ENCODE measurements around the gene FIGLA.
A peak's percentile ranks its signal among the peaks of the same experiment; 100 is the strongest.

Gene FIGLA

DNA sequence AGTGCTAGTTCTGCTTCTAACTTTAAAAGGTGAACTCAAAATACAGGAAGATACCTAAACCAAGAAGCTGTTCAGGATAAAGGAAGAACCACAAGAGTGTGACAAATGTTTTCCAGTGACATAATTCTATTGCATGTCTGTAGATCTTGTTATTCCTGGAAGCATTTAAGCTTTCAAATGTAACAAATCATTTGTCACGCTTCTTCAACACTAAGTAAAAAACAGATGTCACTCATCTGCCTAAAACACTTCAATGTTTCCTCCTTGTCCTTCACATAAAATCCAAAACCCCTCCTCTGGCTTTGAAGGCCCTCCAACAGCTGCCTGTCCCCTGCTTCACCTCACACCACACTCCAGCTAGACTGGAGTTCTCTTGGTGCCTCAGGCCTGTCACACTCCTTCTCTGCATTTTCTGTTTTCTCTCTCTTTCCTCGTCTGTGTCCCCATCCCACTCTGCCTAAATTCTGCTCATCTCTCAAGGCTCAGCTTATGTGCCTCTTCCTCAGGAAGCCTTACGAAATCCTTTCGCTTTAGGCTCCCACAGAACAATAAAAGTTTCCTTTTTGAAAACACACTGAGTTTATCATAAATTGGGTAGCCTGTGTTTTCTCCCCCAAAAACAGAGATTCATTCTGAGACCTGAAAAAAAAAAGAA is 36.4 kb upstream of the FIGLA start:
- H3K27ac Mint-ChIP-seq, result peak overlapping the region; percentile 64
- H3K36me3 Mint-ChIP-seq (ENCODE audit: low read depth), result no peaks in the 10 kb centered on the region
- H3K4me1 Mint-ChIP-seq (ENCODE audit: low read depth), result peaks cover 26% of the 10 kb centered on the region

DNA sequence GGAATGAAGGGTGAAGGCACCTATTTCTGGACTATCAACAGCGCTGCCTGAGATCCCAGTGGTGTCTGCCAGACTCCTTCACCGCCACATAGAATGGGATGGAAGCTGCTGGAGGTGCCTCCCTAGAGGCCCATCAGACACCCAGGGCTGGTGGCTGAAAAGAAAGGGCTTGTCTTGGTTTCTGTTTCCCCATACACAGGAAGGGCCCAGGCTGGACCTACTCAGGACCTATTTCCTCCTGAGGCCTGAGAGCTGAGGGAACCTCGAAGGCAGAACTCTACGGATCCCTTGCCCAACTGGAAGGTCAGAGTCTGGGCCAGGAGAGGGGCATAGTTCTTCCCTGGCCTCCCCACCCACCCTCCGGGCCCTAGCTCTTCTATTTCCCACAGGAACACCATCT is 32.8 kb upstream of the FIGLA start:
- Mint-ChIP-seq H3K27me3 (ENCODE audit: low read depth) (no peaks in the 10 kb centered on the region), H3K9me3 (no peaks in the 10 kb centered on the region), H3K27ac (peak overlapping the region; percentile 61), H3K36me3 (ENCODE audit: low read depth) (no peaks in the 10 kb centered on the region), H3K4me1 (ENCODE audit: low read depth) (peaks cover 32% of the 10 kb centered on the region), H3K4me3 (no peak overlapping the region)
- DNase-seq (ENCODE audit: low spot score), result no peak

More for the DNA sequence above, 36.4 kb upstream of the FIGLA start:
- DNase-seq (ENCODE audit: low spot score), result no peak
- no peak overlapping the region for H3K4me3 Mint-ChIP-seq
- no peaks in the 10 kb centered on the region for H3K9me3 Mint-ChIP-seq
- H3K27me3 Mint-ChIP-seq (ENCODE audit: low read depth), result no peaks in the 10 kb centered on the region

DNA sequence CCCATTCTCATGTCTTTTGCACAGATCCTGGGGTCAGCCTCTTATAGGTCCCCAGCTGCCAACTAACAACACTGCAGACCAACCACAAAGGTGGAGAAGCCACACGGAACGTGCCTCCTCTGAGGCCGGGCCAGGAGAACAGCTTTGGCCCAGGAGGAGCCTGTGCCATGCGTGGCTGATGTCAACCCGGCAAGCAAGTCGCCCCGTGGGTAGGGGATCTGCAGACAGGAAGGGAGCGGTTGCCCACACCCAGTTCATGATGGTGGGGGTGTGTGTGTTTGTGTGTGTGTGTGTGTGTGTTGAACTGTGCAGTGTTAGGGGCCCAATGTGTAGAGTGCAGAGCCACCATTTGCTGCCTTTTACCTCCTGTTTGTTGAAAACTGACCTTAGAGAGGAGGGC is 32.4 kb upstream of the FIGLA start:
- no peaks in the 10 kb centered on the region for H3K27me3 Mint-ChIP-seq (ENCODE audit: low read depth)
- no peaks in the 10 kb centered on the region for H3K36me3 Mint-ChIP-seq (ENCODE audit: low read depth)
- H3K9me3 Mint-ChIP-seq, result no peaks in the 10 kb centered on the region
- peak overlapping the region; percentile 7 for H3K4me3 Mint-ChIP-seq
- DNase-seq (ENCODE audit: low spot score), result no peak
- H3K27ac Mint-ChIP-seq, result peak overlapping the region; percentile 61
- peaks cover 33% of the 10 kb centered on the region for H3K4me1 Mint-ChIP-seq (ENCODE audit: low read depth)

DNA sequence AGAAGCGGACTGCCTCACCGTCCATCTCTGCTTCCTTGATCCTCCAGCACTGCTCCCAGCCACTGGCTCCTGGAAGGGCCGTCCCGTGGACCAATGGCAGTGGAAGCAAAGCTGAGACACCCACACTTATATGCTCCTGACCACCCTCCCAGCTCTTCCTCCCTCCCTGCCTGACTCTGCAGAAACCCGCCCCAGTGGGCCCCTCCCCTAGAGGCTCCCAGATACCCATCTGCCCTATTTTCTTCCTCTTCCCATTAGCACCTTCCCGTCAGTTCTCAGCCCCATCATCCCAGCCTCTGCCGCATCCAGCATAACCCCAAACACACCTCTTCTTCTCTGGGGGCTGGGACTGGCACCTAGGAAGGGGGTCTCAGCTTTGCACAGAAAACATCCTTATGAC is 30.1 kb upstream of the FIGLA start, which contains the start of gene CLEC4F:
TSS of gene CLEC4F (minus strand) at position 101 of the 400 bp plus-strand sequence. CDS start at position 25, 76 bp downstream.
- Mint-ChIP-seq H3K27me3 (ENCODE audit: low read depth) (no peaks in the 10 kb centered on the region), H3K9me3 (no peaks in the 10 kb centered on the region), H3K4me1 (ENCODE audit: low read depth) (peaks cover 31% of the 10 kb centered on the region), H3K36me3 (ENCODE audit: low read depth) (no peaks in the 10 kb centered on the region), H3K27ac (no peak within 1 kb of the TSS), H3K4me3 (no peak within 1 kb of the TSS)
- no peak for DNase-seq (ENCODE audit: low spot score)

DNA sequence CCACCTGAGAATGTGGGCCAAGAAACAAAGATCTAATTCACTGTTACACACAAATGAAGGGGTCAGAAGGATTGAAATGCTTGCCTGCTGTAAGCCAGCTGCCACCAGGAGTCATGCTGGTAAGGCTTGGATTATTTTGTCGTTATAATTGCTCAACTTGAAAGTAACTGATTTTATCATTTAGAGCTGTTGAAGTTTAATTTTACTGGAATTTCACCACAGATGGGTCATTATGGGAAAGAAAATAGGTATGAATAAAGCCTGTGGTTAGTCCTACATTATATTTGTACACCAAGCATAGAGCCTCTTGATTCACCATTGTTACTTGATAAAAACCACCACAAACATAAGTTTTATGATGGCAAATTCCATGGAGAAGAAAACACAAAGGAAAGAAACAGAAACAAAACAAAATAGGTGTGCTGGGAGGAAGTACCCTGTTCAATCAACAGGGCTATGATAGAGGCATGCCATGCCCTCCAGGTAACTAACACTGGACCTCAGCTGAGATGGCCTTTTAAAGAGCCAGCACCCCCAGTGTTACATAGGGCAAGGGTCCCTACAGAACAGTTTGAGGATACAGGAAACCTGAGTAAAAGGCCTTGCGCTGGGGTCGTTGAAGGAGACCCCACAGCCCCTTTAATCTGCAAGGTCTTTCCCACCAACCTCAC is 27.0 kb upstream of the FIGLA start:
- DNase-seq (ENCODE audit: low spot score), result no peak
- peak overlapping the region; percentile 43 for H3K27ac Mint-ChIP-seq
- H3K9me3 Mint-ChIP-seq, result no peaks in the 10 kb centered on the region
- no peaks in the 10 kb centered on the region for H3K27me3 Mint-ChIP-seq (ENCODE audit: low read depth)
- H3K4me3 Mint-ChIP-seq, result no peak overlapping the region
- peaks cover 16% of the 10 kb centered on the region for H3K4me1 Mint-ChIP-seq (ENCODE audit: low read depth)
- no peaks in the 10 kb centered on the region for H3K36me3 Mint-ChIP-seq (ENCODE audit: low read depth)

DNA sequence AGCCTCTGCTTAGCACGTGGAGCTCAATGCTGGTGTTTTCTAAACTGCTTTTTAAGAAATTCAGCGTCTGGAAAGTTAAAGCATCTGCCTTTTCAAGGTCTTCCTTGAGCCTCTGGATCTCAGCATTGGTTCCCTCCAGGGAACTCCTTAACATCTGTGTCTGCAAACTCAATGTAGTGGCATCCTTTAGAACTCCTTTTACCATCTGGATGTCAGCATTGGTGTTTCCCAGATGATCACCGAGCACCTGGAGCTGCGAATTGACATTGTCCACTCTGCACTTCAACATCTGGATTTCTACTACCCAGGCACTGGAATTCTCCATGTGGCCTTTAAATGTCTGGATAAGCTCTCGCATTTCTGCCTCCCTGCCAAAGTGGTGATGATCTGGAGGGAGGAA is 26.3 kb upstream of the FIGLA start:
- Mint-ChIP-seq H3K36me3 (ENCODE audit: low read depth) (no peaks in the 10 kb centered on the region), H3K4me3 (no peak overlapping the region), H3K9me3 (no peaks in the 10 kb centered on the region), H3K27ac (no peak overlapping the region), H3K4me1 (ENCODE audit: low read depth) (peaks cover 16% of the 10 kb centered on the region), H3K27me3 (ENCODE audit: low read depth) (no peaks in the 10 kb centered on the region)
- no peak for DNase-seq (ENCODE audit: low spot score)

DNA sequence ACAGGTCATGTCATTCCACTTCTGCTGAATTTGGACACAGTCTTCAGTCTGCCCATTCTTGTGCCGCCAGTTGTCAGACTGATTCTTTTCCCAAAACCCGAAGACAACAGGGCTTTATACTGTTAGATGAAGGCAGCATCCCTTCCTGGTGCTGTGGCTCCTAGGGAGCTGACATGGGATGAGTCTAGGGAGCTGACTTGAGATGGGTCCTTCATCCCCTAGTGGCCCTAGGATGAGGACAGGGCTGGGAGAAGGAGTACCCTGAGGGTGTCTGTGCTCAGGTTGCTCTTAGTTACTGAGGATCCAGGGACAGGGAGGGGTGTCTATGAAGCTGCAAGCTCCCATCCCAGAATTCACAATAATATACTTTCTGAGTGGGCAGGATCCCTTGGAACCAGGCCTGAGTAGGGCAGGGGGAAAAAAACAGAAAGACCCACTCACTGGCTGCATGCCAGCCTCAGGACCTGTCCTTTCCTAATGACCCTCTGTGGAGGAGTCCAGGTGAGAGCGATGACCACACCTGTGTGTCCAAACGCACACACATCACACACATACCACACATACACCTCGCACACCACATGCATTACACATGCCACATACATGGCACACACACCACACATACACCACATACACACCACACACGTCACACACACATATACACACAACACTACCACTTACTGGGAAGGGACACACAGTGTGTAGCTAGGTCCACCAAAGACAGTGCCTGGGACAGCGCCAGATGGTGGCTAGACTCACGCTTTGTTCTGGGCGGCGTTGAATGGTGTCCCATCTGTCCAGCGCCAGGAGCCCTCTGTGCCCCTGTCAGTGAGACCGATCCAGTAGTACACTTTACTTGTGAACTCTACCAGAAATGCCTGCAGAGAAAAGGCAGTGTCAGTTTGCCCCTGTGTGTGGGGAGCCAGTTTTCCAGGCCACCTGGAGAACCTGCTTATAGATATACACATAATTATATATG is 18.8 kb upstream of the FIGLA start:
- Mint-ChIP-seq H3K36me3 (ENCODE audit: low read depth) (no peaks in the 10 kb centered on the region), H3K27me3 (ENCODE audit: low read depth) (no peaks in the 10 kb centered on the region), H3K4me3 (no peak overlapping the region), H3K9me3 (no peaks in the 10 kb centered on the region), H3K4me1 (ENCODE audit: low read depth) (no peaks in the 10 kb centered on the region), H3K27ac (no peak overlapping the region)
- DNase-seq (ENCODE audit: low spot score), result no peak

DNA sequence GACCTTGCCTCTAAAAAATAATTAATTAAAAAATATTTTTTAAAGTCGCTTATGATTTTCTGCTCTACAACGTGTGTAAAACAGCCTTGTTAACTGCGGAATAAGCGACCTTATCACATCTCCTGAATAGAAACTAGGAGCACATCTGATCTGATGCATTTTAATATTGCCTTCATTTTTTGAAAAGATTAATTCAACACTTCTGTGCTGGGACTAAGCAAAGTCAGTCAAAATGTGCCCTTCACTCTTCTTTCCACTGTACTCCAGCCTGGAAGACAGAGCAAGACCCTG is 17.3 kb upstream of the FIGLA start:
- Mint-ChIP-seq H3K4me1 (ENCODE audit: low read depth) (no peaks in the 10 kb centered on the region), H3K4me3 (no peak overlapping the region), H3K27me3 (ENCODE audit: low read depth) (peaks cover 2% of the 10 kb centered on the region)

DNA sequence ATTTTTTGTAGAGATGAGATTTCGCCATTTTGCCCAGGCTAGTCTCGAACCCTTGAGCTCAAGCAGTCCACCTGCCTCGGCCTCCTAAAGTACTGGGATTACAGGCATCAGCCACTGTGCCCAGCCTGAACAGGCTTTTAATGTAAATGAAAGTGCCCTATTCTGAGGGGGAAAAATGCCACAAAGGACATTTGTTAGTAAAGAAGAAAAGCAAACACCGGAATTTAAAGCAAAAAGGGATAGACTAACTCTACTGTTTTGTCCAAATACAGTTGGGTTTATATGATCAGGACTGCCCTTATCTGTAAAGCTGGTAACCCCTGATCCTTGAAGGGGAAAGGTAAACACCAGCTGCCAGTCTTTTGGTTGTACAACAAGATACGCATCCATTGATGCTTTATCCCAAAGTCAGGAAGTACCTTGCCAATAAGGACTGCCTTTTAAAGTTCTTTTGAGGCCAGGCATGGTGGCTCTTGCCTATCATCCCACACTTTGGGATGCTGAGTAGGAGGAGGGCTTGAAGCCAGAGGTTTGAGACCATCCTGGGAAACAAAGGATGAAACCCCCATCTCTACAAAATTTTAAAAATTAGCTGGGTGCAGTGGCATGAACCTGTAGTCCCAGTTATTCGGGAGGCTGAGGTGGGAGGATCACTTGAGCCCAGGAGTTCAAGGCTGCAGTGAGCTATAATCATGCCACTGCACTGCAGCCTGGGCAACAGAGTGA is 16.8 kb upstream of the FIGLA start:
- Mint-ChIP-seq H3K9me3 (no peaks in the 10 kb centered on the region), H3K27ac (no peak overlapping the region), H3K36me3 (ENCODE audit: low read depth) (no peaks in the 10 kb centered on the region), H3K27me3 (ENCODE audit: low read depth) (peaks cover 2% of the 10 kb centered on the region), H3K4me3 (no peak overlapping the region), H3K4me1 (ENCODE audit: low read depth) (no peaks in the 10 kb centered on the region)
- DNase-seq (ENCODE audit: low spot score), result no peak

More for the DNA sequence above, 17.3 kb upstream of the FIGLA start:
- H3K9me3 Mint-ChIP-seq, result no peaks in the 10 kb centered on the region
- no peak for DNase-seq (ENCODE audit: low spot score)
- H3K36me3 Mint-ChIP-seq (ENCODE audit: low read depth), result no peaks in the 10 kb centered on the region
- H3K27ac Mint-ChIP-seq, result no peak overlapping the region

DNA sequence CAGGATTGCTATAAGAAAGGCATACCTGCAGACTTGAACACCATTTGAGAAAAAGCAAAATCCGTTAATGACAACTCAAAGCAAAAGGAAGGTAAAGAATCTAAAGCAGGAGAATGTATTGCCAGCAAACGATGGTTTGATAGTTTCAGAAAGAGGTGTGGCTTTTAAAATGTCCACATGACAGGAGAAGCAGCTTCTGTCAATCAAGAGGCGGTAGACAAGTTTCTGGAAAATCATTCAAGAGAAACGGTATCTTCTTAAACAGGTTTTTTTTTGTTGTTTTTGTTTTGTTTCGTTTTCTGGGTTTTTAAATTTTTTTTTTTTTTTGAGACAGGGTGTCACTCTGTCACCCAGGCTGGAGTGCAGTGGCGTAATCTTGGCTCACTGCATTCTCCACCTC is 16.2 kb upstream of the FIGLA start:
- H3K27ac Mint-ChIP-seq, result no peak overlapping the region
- no peak overlapping the region for H3K4me3 Mint-ChIP-seq
- peaks cover 2% of the 10 kb centered on the region for H3K27me3 Mint-ChIP-seq (ENCODE audit: low read depth)
- no peaks in the 10 kb centered on the region for H3K9me3 Mint-ChIP-seq
- no peaks in the 10 kb centered on the region for H3K36me3 Mint-ChIP-seq (ENCODE audit: low read depth)
- DNase-seq (ENCODE audit: low spot score), result no peak
- H3K4me1 Mint-ChIP-seq (ENCODE audit: low read depth), result no peaks in the 10 kb centered on the region

DNA sequence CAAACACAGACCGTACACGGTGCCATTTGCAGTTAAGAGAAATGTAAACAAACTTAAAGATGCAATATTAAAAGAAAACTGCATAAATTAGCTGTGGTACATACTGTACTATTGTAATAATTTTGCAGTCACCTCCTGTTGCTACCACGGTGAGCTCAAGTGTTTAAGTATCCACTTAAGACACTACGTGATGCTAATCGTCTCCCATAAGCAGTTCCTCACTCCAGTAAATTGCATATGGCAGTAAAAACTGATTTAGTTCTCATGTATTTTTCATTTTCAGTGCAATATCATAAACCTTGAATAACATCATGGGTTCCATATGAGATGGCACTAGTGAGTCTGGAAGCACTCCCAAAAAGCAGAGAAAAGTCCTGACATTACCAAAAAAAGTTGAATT is 15.6 kb upstream of the FIGLA start:
- peaks cover 2% of the 10 kb centered on the region for H3K27me3 Mint-ChIP-seq (ENCODE audit: low read depth)

DNA sequence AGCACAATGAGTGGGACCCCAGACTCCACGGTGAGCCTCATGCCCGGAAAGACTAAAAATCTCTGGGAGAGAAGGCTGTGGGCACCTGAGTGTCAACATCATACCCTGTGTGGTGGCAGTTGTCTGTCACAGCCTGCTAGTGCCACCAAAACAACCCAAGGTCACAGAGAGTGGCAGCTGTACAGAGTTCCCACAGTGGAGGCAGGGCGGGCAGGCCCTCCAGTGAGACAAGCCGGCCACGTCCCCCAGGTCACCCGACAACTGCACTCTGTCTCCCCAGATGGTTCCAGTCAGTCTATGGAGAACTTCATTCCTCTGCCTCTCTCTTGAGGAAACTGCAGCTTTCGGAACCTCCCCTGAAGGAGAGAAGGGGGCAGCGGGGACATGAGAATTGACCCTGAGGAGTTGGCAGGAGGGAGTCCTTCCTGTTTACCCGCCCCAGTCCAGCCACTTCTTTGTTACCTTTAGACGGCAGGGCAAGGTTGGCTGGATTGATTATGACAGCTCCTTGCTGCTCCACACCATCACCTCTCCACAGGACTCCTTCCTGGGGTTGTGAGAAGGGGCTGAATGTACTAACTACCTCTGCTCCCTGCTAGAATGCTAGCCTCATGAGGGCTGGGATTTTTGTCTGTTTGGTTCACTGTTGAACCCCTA is 11.3 kb upstream of the FIGLA start:
- Mint-ChIP-seq H3K27me3 (ENCODE audit: low read depth) (peaks cover 4% of the 10 kb centered on the region), H3K9me3 (peaks cover 5% of the 10 kb centered on the region), H3K36me3 (ENCODE audit: low read depth) (no peaks in the 10 kb centered on the region), H3K4me1 (ENCODE audit: low read depth) (no peaks in the 10 kb centered on the region), H3K4me3 (no peak overlapping the region), H3K27ac (no peak overlapping the region)
- no peak for DNase-seq (ENCODE audit: low spot score)

More for the DNA sequence above, 15.6 kb upstream of the FIGLA start:
- H3K36me3 Mint-ChIP-seq (ENCODE audit: low read depth), result no peaks in the 10 kb centered on the region
- DNase-seq (ENCODE audit: low spot score), result no peak
- no peaks in the 10 kb centered on the region for H3K9me3 Mint-ChIP-seq
- no peak overlapping the region for H3K4me3 Mint-ChIP-seq
- H3K4me1 Mint-ChIP-seq (ENCODE audit: low read depth), result no peaks in the 10 kb centered on the region
- no peak overlapping the region for H3K27ac Mint-ChIP-seq

DNA sequence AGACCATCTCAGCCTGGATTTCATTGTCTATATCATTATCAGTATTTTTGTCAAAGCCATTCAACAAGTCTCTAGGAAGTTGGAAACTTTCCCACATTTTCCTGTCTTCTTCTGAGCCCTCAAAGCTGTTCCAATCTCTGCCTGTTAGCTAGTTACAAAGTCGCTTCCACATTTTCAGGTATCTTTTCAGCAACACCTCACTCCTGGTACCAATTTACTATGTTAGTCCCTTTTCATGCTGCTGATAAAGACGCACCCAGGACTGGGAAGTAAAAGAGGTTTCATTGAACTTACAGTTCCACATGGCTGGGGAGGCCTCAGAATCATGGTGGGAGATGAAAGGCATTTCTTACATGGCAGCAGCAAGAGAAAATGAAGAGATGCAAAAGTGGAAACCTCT is 9.3 kb upstream of the FIGLA start:
- Mint-ChIP-seq H3K27ac (no peak overlapping the region), H3K4me3 (no peak overlapping the region), H3K9me3 (peaks cover 5% of the 10 kb centered on the region), H3K27me3 (ENCODE audit: low read depth) (peaks cover 4% of the 10 kb centered on the region), H3K4me1 (ENCODE audit: low read depth) (no peaks in the 10 kb centered on the region), H3K36me3 (ENCODE audit: low read depth) (no peaks in the 10 kb centered on the region)
- DNase-seq (ENCODE audit: low spot score), result no peak

Data from T-helper 2 cell treated with Interferon-gamma antibody and Interleukin-4, amounts not matched to agents 5 μg/mL and 100 μg/mL, for 36 hours (primary cell).